Right lobe of liver (tissue), 4 donors: ENCODE data around the gene TNS1.

Experiments
- CTCF ChIP-seq, 4 donors: fragments of 200-600 bp in 3 of 4; fragments of 450-650 bp in 1 of 4; IDR thresholded peaks; one replicate each; pipeline versions ENCODE4 v1.5.1 to v1.8.0; 2016 to 2022; ENCODE audit warnings: antibody characterized with exemption in 4 of 4, mild to moderate bottlenecking in 2 of 4
- POLR2A ChIP-seq: fragments of 450-650 bp; IDR thresholded peaks from one replicate; pipeline ENCODE4 v1.6.1; 2017; ENCODE audit warnings: antibody characterized with exemption, mild to moderate bottlenecking
- donor health status: DM: no; HTN: no; CAD: no.
- donor health status: DM: no; HTN: no; CAD: no.
- donor health status: DM: no; HTN: yes; CAD: no.

GRCh38 chr2:217949447-217949846, 53.3 kb downstream of the TNS1 start:
- TF ChIP-seq CTCF (IDR thresholded peaks at IDR 0.05) (no peak), POLR2A (no peak)
